Stimulated activated CD4-positive, alpha-beta T cell treated with anti-CD3 and anti-CD28 coated beads, Interleukin-15, amount 100 ng/mL, for 48 hours (primary cell): ENCODE data around the gene POP7.
A peak's percentile ranks its signal among the peaks of the same experiment; 100 is the strongest.
"Not testable (repeated sequence)": the region's sequence is repeated elsewhere in the genome, so short reads cannot be mapped to it uniquely, and the experiment has no call there.

Experiments
- DNase-seq, 2 donors: peaks; one replicate each; pipeline ENCODE4 v3.0.0-alpha.2; 2020; ENCODE audit warnings: low read depth in 2 of 2

Gene POP7

GRCh38 chr7:100692578-100692961, 13.4 kb upstream of the POP7 start:
- DNase-seq: no peak

- no peak for DNase-seq
Observed at GRCh38 chr7:100693312-100694097, 12.4 kb upstream of the POP7 start.

GRCh38 chr7:100694098-100694745, 11.7 kb upstream of the POP7 start, which contains the start of gene GIGYF1:
TSS of gene GIGYF1 (minus strand) at chr7:100694250. CDS start at chr7:100688238, 6,012 bp downstream.
- peak in 1 of 2 donors; percentile 57 for DNase-seq

- DNase-seq: no peak
Observed at GRCh38 chr7:100696123-100696521, 9.8 kb upstream of the POP7 start.

- DNase-seq: no peak
Observed at GRCh38 chr7:100699018-100699417, 6.9 kb upstream of the POP7 start.

- DNase-seq: not testable (repeated sequence)
Observed at GRCh38 chr7:100701089-100701488, 4.8 kb upstream of the POP7 start.

- peak; percentile 64 to 81 for DNase-seq
Observed at GRCh38 chr7:100705320-100705752, 585 bp upstream of the POP7 start.

- no peak for DNase-seq
Observed at GRCh38 chr7:100706672-100707311, 871 bp downstream of the POP7 start.

- DNase-seq: no peak
Observed at GRCh38 chr7:100708395-100708794, 2.5 kb downstream of the POP7 start.

GRCh38 chr7:100710452-100710851, 4.5 kb downstream of the POP7 start:
- DNase-seq: no peak

GRCh38 chr7:100711369-100711768, 5.4 kb downstream of the POP7 start:
- DNase-seq: no peak

GRCh38 chr7:100714725-100715124, 8.8 kb downstream of the POP7 start:
- DNase-seq: no peak

GRCh38 chr7:100717073-100717472, 11.2 kb downstream of the POP7 start:
- not testable (repeated sequence) for DNase-seq

GRCh38 chr7:100719523-100720278, 13.8 kb downstream of the POP7 start:
- DNase-seq: no peak

- DNase-seq: no peak
Observed at GRCh38 chr7:100720279-100720670, 14.4 kb downstream of the POP7 start, which contains the start of gene EPO. TSS of gene EPO (plus strand) at chr7:100720468. CDS start at chr7:100720981, 513 bp downstream.

- DNase-seq: no peak
Observed at GRCh38 chr7:100720671-100721504, 15.0 kb downstream of the POP7 start.

GRCh38 chr7:100721505-100721812, 15.5 kb downstream of the POP7 start:
- DNase-seq: no peak

GRCh38 chr7:100722480-100723212, 16.7 kb downstream of the POP7 start:
- DNase-seq: no peak

GRCh38 chr7:100723732-100724275, 17.9 kb downstream of the POP7 start:
- DNase-seq: no peak

- not testable (repeated sequence) for DNase-seq
Observed at GRCh38 chr7:100724364-100724763, 18.4 kb downstream of the POP7 start.
